ENCODE measurements around the gene NPIPB2. TPM values are rescaled to one million over a fixed set of nuclear protein-coding genes. Genes with fewer than 3 reads are reported as not detected.
"Not testable (repeated sequence)": the region's sequence is repeated elsewhere in the genome, so short reads cannot be mapped to it uniquely, and the experiment has no call there.

Gene NPIPB2
- total and polyA plus RNA-seq, 5 donors from 2014 or later, result 0.44 to 17.5 (median 2.2) TPM; not detected in 1

- H3K4me3 ChIP-seq (ENCODE audit: low read depth, low read length), result no peak overlapping the region
These were observed 36.2 kb upstream of the NPIPB2 start for GRCh38 chr16:11978080-11978479.

GRCh38 chr16:11977376-11978041 is 35.7 kb upstream of the NPIPB2 start:
- Histone ChIP-seq H3K4me3 (ENCODE audit: low read depth, low read length) (peak overlapping the region; percentile 73), H3K4me1 (ENCODE audit: control insufficient read depth, insufficient read depth, low read length, poor library complexity, severe bottlenecking) (peaks cover 23% of the 10 kb centered on the region), H3K27ac (ENCODE audit: insufficient read depth, low read length, poor library complexity, severe bottlenecking) (no peak overlapping the region), H3K9me3 (ENCODE audit: control insufficient read depth in 2 of 2, low read length in 2 of 2) (no peaks in the 10 kb centered on the region), H3K36me3 (ENCODE audit: control insufficient read depth, insufficient read depth, low read length) (no peaks in the 10 kb centered on the region), H3K27me3 (ENCODE audit: control insufficient read depth, insufficient read depth, low read length) (no peaks in the 10 kb centered on the region)
- Mint-ChIP-seq H3K36me3 (no peaks in the 10 kb centered on the region), H3K4me1 (peaks cover 0 to 49% (median 25%) of the 10 kb centered on the region in 4 donors), H3K27me3 (no peaks in the 10 kb centered on the region), H3K9me3 (no peaks in the 10 kb centered on the region), H3K4me3 (peak overlapping the region; percentile 76 to 98 (median 93)), H3K27ac (peak overlapping the region; percentile 43 to 94 (median 93))
- no peak for ATAC-seq (ENCODE audit: low read depth in 2 of 2)
- DNase-seq, result peak in 1 of 3 donors; percentile 2

More at GRCh38 chr16:11978080-11978479, 36.2 kb upstream of the NPIPB2 start:
- no peak overlapping the region for H3K27ac ChIP-seq (ENCODE audit: insufficient read depth, low read length, poor library complexity, severe bottlenecking)
- Mint-ChIP-seq H3K27me3 (no peaks in the 10 kb centered on the region), H3K27ac (peak overlapping the region in 2 of 3 donors; percentile 43 to 93), H3K9me3 (no peaks in the 10 kb centered on the region), H3K4me1 (peaks cover 0 to 49% (median 25%) of the 10 kb centered on the region in 4 donors), H3K4me3 (peak overlapping the region; percentile 76 to 98 (median 93)), H3K36me3 (no peaks in the 10 kb centered on the region)
- DNase-seq (no peak), ATAC-seq (ENCODE audit: low read depth in 2 of 2) (no peak)
- no peaks in the 10 kb centered on the region for H3K36me3 ChIP-seq (ENCODE audit: control insufficient read depth, insufficient read depth, low read length)
- H3K9me3 ChIP-seq (ENCODE audit: control insufficient read depth in 2 of 2, low read length in 2 of 2), result no peaks in the 10 kb centered on the region
- H3K4me1 ChIP-seq (ENCODE audit: control insufficient read depth, insufficient read depth, low read length, poor library complexity, severe bottlenecking), result peaks cover 23% of the 10 kb centered on the region
- no peaks in the 10 kb centered on the region for H3K27me3 ChIP-seq (ENCODE audit: control insufficient read depth, insufficient read depth, low read length)

- Histone ChIP-seq H3K4me3 (ENCODE audit: low read depth, low read length) (peak overlapping the region; percentile 73), H3K36me3 (ENCODE audit: control insufficient read depth, insufficient read depth, low read length) (no peaks in the 10 kb centered on the region), H3K4me1 (ENCODE audit: control insufficient read depth, insufficient read depth, low read length, poor library complexity, severe bottlenecking) (peaks cover 23% of the 10 kb centered on the region), H3K27ac (ENCODE audit: insufficient read depth, low read length, poor library complexity, severe bottlenecking) (no peak overlapping the region), H3K9me3 (ENCODE audit: control insufficient read depth in 2 of 2, low read length in 2 of 2) (no peaks in the 10 kb centered on the region), H3K27me3 (ENCODE audit: control insufficient read depth, insufficient read depth, low read length) (no peaks in the 10 kb centered on the region)
- Mint-ChIP-seq H3K36me3 (no peaks in the 10 kb centered on the region), H3K27ac (peak overlapping the region; percentile 91 to 94 (median 93)), H3K27me3 (no peaks in the 10 kb centered on the region), H3K4me1 (peaks cover 0 to 47% (median 24%) of the 10 kb centered on the region in 4 donors), H3K4me3 (peak overlapping the region; percentile 76 to 98 (median 93)), H3K9me3 (no peaks in the 10 kb centered on the region)
- DNase-seq, result peak in 1 of 3 donors; percentile 14
- no peak for ATAC-seq (ENCODE audit: low read depth in 2 of 2)
These were observed 35.1 kb upstream of the NPIPB2 start for GRCh38 chr16:11976850-11977375.

GRCh38 chr16:11973070-11973469 is 31.2 kb upstream of the NPIPB2 start:
- H3K4me3 ChIP-seq (ENCODE audit: low read depth, low read length), result no peak overlapping the region
- Mint-ChIP-seq H3K27me3 (no peaks in the 10 kb centered on the region), H3K27ac (peak overlapping the region in 1 of 3 donors; percentile 5), H3K9me3 (no peaks in the 10 kb centered on the region), H3K4me1 (peaks cover 0 to 33% (median 13%) of the 10 kb centered on the region in 4 donors), H3K36me3 (no peaks in the 10 kb centered on the region), H3K4me3 (peak overlapping the region in 1 of 4 donors; percentile 38)
- H3K27me3 ChIP-seq (ENCODE audit: control insufficient read depth, insufficient read depth, low read length), result no peaks in the 10 kb centered on the region
- no peaks in the 10 kb centered on the region for H3K9me3 ChIP-seq (ENCODE audit: control insufficient read depth in 2 of 2, low read length in 2 of 2)
- H3K4me1 ChIP-seq (ENCODE audit: control insufficient read depth, insufficient read depth, low read length, poor library complexity, severe bottlenecking), result peaks cover 22% of the 10 kb centered on the region
- ATAC-seq (ENCODE audit: low read depth in 2 of 2) (no peak), DNase-seq (no peak)
- no peak overlapping the region for H3K27ac ChIP-seq (ENCODE audit: insufficient read depth, low read length, poor library complexity, severe bottlenecking)
- no peaks in the 10 kb centered on the region for H3K36me3 ChIP-seq (ENCODE audit: control insufficient read depth, insufficient read depth, low read length)

- H3K4me3 ChIP-seq (ENCODE audit: low read depth, low read length), result no peak overlapping the region
- no peaks in the 10 kb centered on the region for H3K9me3 ChIP-seq (ENCODE audit: control insufficient read depth in 2 of 2, low read length in 2 of 2)
- peaks cover 12% of the 10 kb centered on the region for H3K4me1 ChIP-seq (ENCODE audit: control insufficient read depth, insufficient read depth, low read length, poor library complexity, severe bottlenecking)
- Mint-ChIP-seq H3K27me3 (no peaks in the 10 kb centered on the region), H3K27ac (no peak overlapping the region), H3K36me3 (no peaks in the 10 kb centered on the region), H3K9me3 (no peaks in the 10 kb centered on the region), H3K4me3 (peak overlapping the region in 3 of 4 donors; percentile 21 to 31 (median 26)), H3K4me1 (peaks cover 0 to 24% (median 7%) of the 10 kb centered on the region in 4 donors)
- H3K27me3 ChIP-seq (ENCODE audit: control insufficient read depth, insufficient read depth, low read length), result no peaks in the 10 kb centered on the region
- H3K27ac ChIP-seq (ENCODE audit: insufficient read depth, low read length, poor library complexity, severe bottlenecking), result no peak overlapping the region
- DNase-seq, result peak in 1 of 3 donors; percentile 8
- ATAC-seq (ENCODE audit: low read depth in 2 of 2), result no peak
- no peaks in the 10 kb centered on the region for H3K36me3 ChIP-seq (ENCODE audit: control insufficient read depth, insufficient read depth, low read length)
These were observed 30.3 kb upstream of the NPIPB2 start for GRCh38 chr16:11972128-11972527.

GRCh38 chr16:11970292-11970691 is 28.4 kb upstream of the NPIPB2 start:
- not testable (repeated sequence) for H3K4me3 ChIP-seq (ENCODE audit: low read depth, low read length); H3K9me3 Mint-ChIP-seq; H3K9me3 ChIP-seq (ENCODE audit: control insufficient read depth in 2 of 2, low read length in 2 of 2); H3K27ac Mint-ChIP-seq; H3K27ac ChIP-seq (ENCODE audit: insufficient read depth, low read length, poor library complexity, severe bottlenecking); ATAC-seq (ENCODE audit: low read depth in 2 of 2); H3K4me1 ChIP-seq (ENCODE audit: control insufficient read depth, insufficient read depth, low read length, poor library complexity, severe bottlenecking); H3K27me3 Mint-ChIP-seq; H3K36me3 Mint-ChIP-seq; H3K4me1 Mint-ChIP-seq; DNase-seq; H3K27me3 ChIP-seq (ENCODE audit: control insufficient read depth, insufficient read depth, low read length); H3K36me3 ChIP-seq (ENCODE audit: control insufficient read depth, insufficient read depth, low read length); H3K4me3 Mint-ChIP-seq

- Mint-ChIP-seq H3K27me3 (peaks cover 5% of the 10 kb centered on the region), H3K4me3 (no peak overlapping the region), H3K36me3 (no peaks in the 10 kb centered on the region), H3K4me1 (peaks cover 0 to 7% (median 0%) of the 10 kb centered on the region in 4 donors), H3K9me3 (peaks cover 0 to 1% (median 0%) of the 10 kb centered on the region in 7 donors), H3K27ac (no peak overlapping the region)
- no peak overlapping the region for H3K4me3 ChIP-seq (ENCODE audit: low read depth, low read length)
- H3K27ac ChIP-seq (ENCODE audit: insufficient read depth, low read length, poor library complexity, severe bottlenecking), result no peak overlapping the region
- no peaks in the 10 kb centered on the region for H3K27me3 ChIP-seq (ENCODE audit: control insufficient read depth, insufficient read depth, low read length)
- DNase-seq, result no peak
- no peaks in the 10 kb centered on the region for H3K36me3 ChIP-seq (ENCODE audit: control insufficient read depth, insufficient read depth, low read length)
- ATAC-seq (ENCODE audit: low read depth in 2 of 2), result no peak
- no peaks in the 10 kb centered on the region for H3K4me1 ChIP-seq (ENCODE audit: control insufficient read depth, insufficient read depth, low read length, poor library complexity, severe bottlenecking)
- no peaks in the 10 kb centered on the region for H3K9me3 ChIP-seq (ENCODE audit: control insufficient read depth in 2 of 2, low read length in 2 of 2)
These were observed 26.7 kb upstream of the NPIPB2 start for GRCh38 chr16:11968577-11968976.

Data from CD4-positive, CD25-positive, alpha-beta regulatory T cell (primary cell).